ENCODE results near the gene TH. TPM values are rescaled to one million over a fixed set of nuclear protein-coding genes. Genes with fewer than 3 reads are reported as not detected.

The TH gene
- total and polyA plus RNA-seq, 2 donors (not counting 1 experiment from before 2014, with no cell fraction given), result not detected

GRCh38 chr11:2135018-2135569 is 36.5 kb downstream of the TH start:
- H3K9me3 Mint-ChIP-seq (ENCODE audit: insufficient read depth), result peaks cover 4% of the 10 kb centered on the region
- H3K4me3 Mint-ChIP-seq, result no peak overlapping the region
- H3K9me3 ChIP-seq (ENCODE audit: control extremely low read depth in 1 of 3, control insufficient read depth in 2 of 3, insufficient read depth in 1 of 3, low read length in 2 of 3), result peaks cover 0 to 3% (median 0%) of the 10 kb centered on the region in 3 donors
- no peaks in the 10 kb centered on the region for H3K36me3 ChIP-seq (replicated peaks in 1 of 2; ENCODE audit: control extremely low read depth in 1 of 2, control insufficient read depth in 1 of 2, extremely low read depth in 1 of 2, insufficient read depth in 2 of 2, low read length in 1 of 2)
- H3K9ac ChIP-seq (ENCODE audit: low read length), result no peak overlapping the region
- peaks cover 15% of the 10 kb centered on the region in 2 donors for H3K4me1 ChIP-seq (ENCODE audit: control insufficient read depth in 2 of 2, insufficient read depth in 2 of 2, low read length in 2 of 2)
- ChIA-PET CTCF (interaction anchor here (1.4 kb wide), 1 partner anchor 16 kb away, joined by 4 read pairs; no protein-coding TSS in a partner anchor), POLR2A (no interaction called here)
- intact Hi-C loops (cut with micrococcal nuclease), result no loop called here
- peaks cover 13% of the 10 kb centered on the region for H3K4me1 Mint-ChIP-seq
- H3K79me2 ChIP-seq (ENCODE audit: control insufficient read depth, insufficient read depth, low read length), result no peaks in the 10 kb centered on the region
- no peak for DNase-seq
- no peak overlapping the region for H3K4me3 ChIP-seq (ENCODE audit: control extremely low read depth in 1 of 5, extremely low read depth in 1 of 5, insufficient read depth in 1 of 5, low read depth in 2 of 5, low read length in 4 of 5)
- no peak overlapping the region for H3K27ac Mint-ChIP-seq
- peaks cover 0 to 52% (median 13%) of the 10 kb centered on the region in 4 experiments for H3K27me3 ChIP-seq (replicated peaks in 1 of 4; ENCODE audit: control extremely low read depth in 1 of 4, control insufficient read depth in 3 of 4, insufficient read depth in 4 of 4, low read length in 3 of 4)
- 88% methylated on average over 23 of the region's 26 CpGs for WGBS (ENCODE audit: insufficient coverage)
- H3K4me2 ChIP-seq (replicated peaks; ENCODE audit: low read depth, low read length, poor library complexity, severe bottlenecking), result no peak overlapping the region
- H4K20me1 ChIP-seq (ENCODE audit: control insufficient read depth, insufficient read depth, low read length, poor library complexity, severe bottlenecking), result no peaks in the 10 kb centered on the region
- H3K27ac ChIP-seq (ENCODE audit: low read length in 2 of 2), result no peak overlapping the region
- TF ChIP-seq CTCF (IDR thresholded peaks at IDR 0.05), result no peak
- peaks cover 30% of the 10 kb centered on the region for H3K27me3 Mint-ChIP-seq
- ATAC-seq (ENCODE audit: low read depth), result no peak
- H2AFZ ChIP-seq (ENCODE audit: insufficient read depth, low read depth, low read length, poor library complexity, severe bottlenecking), result no peak overlapping the region

GRCh38 chr11:2134022-2135010 is 37.3 kb downstream of the TH start:
- no peak overlapping the region for H3K4me3 Mint-ChIP-seq

More at GRCh38 chr11:2134022-2135010, 37.3 kb downstream of the TH start:
- Histone ChIP-seq H3K27ac (ENCODE audit: low read length in 2 of 2) (no peak overlapping the region), H3K9ac (ENCODE audit: low read length) (no peak overlapping the region), H3K27me3 (replicated peaks in 1 of 4; ENCODE audit: control extremely low read depth in 1 of 4, control insufficient read depth in 3 of 4, insufficient read depth in 4 of 4, low read length in 3 of 4) (peaks cover 0 to 46% (median 10%) of the 10 kb centered on the region in 4 experiments), H3K36me3 (replicated peaks in 1 of 2; ENCODE audit: control extremely low read depth in 1 of 2, control insufficient read depth in 1 of 2, extremely low read depth in 1 of 2, insufficient read depth in 2 of 2, low read length in 1 of 2) (no peaks in the 10 kb centered on the region), H4K20me1 (ENCODE audit: control insufficient read depth, insufficient read depth, low read length, poor library complexity, severe bottlenecking) (no peaks in the 10 kb centered on the region), H3K79me2 (ENCODE audit: control insufficient read depth, insufficient read depth, low read length) (no peaks in the 10 kb centered on the region), H3K4me1 (ENCODE audit: control insufficient read depth in 2 of 2, insufficient read depth in 2 of 2, low read length in 2 of 2) (peaks cover 9 to 15% of the 10 kb centered on the region in 2 donors), H3K4me3 (ENCODE audit: control extremely low read depth in 1 of 5, extremely low read depth in 1 of 5, insufficient read depth in 1 of 5, low read depth in 2 of 5, low read length in 4 of 5) (no peak overlapping the region), H2AFZ (ENCODE audit: insufficient read depth, low read depth, low read length, poor library complexity, severe bottlenecking) (no peak overlapping the region), H3K9me3 (ENCODE audit: control extremely low read depth in 1 of 3, control insufficient read depth in 2 of 3, insufficient read depth in 1 of 3, low read length in 2 of 3) (peaks cover 0 to 3% (median 0%) of the 10 kb centered on the region in 3 donors), H3K4me2 (replicated peaks; ENCODE audit: low read depth, low read length, poor library complexity, severe bottlenecking) (no peak overlapping the region)
- peaks cover 30% of the 10 kb centered on the region for H3K27me3 Mint-ChIP-seq
- DNase-seq, result no peak
- TF ChIP-seq EZH2 (IDR thresholded peaks at IDR 0.05; ENCODE audit: borderline replicate concordance, insufficient read depth, low read depth, low read length, poor library complexity, severe bottlenecking) (no peak), CTCF (IDR thresholded peaks at IDR 0.05) (no peak)
- ATAC-seq (ENCODE audit: low read depth), result no peak
- WGBS (ENCODE audit: insufficient coverage), result 78% methylated on average over 10 of the region's 19 CpGs
- no peak overlapping the region for H3K27ac Mint-ChIP-seq
- intact Hi-C loops (cut with micrococcal nuclease), result no loop called here
- peaks cover 11% of the 10 kb centered on the region for H3K4me1 Mint-ChIP-seq
- peaks cover 4% of the 10 kb centered on the region for H3K9me3 Mint-ChIP-seq (ENCODE audit: insufficient read depth)
- ChIA-PET POLR2A (no interaction called here), CTCF (interaction anchor here (1.6 kb wide), 1 partner anchor 16 kb away, joined by 8 read pairs; no protein-coding TSS in a partner anchor)
